Hematopoietic multipotent progenitor cell treated with erythropoietin and hydrocortisone succinate and interleukin-3 and kit ligand, for 8 days (in vitro differentiated cells): ENCODE data around the gene CPOX.
"Not testable (repeated sequence)": the region's sequence is repeated elsewhere in the genome, so short reads cannot be mapped to it uniquely, and the experiment has no call there.

Source experiments
- DNase-seq: peaks from one replicate; pipeline ENCODE4 v3.0.0-alpha.2; 2015

The CPOX gene

GRCh38 chr3:98593046-98593936, at the start of gene CPOX:
TSS of gene CPOX (minus strand) at chr3:98593611. CDS start at chr3:98593504, 107 bp downstream.
- DNase-seq, result peak; percentile 99

- DNase-seq, result not testable (repeated sequence)
Observed at GRCh38 chr3:98642769-98643168, 49.4 kb upstream of the CPOX start.

- not testable (repeated sequence) for DNase-seq
Observed at GRCh38 chr3:98641756-98642155, 48.3 kb upstream of the CPOX start.

GRCh38 chr3:98638515-98638914, 45.1 kb upstream of the CPOX start:
- DNase-seq, result not testable (repeated sequence)

- DNase-seq, result no peak
Observed at GRCh38 chr3:98630416-98630815, 37.0 kb upstream of the CPOX start.

GRCh38 chr3:98628317-98628716, 34.9 kb upstream of the CPOX start:
- DNase-seq, result no peak

- DNase-seq, result no peak
Observed at GRCh38 chr3:98626151-98626550, 32.7 kb upstream of the CPOX start.

GRCh38 chr3:98623572-98624280, 30.3 kb upstream of the CPOX start:
- no peak for DNase-seq

GRCh38 chr3:98617841-98618240, 24.4 kb upstream of the CPOX start:
- DNase-seq, result no peak

- DNase-seq, result no peak
Observed at GRCh38 chr3:98613616-98614015, 20.2 kb upstream of the CPOX start.

GRCh38 chr3:98612996-98613517, 19.6 kb upstream of the CPOX start:
- DNase-seq, result no peak

- DNase-seq, result peak; percentile 45
Observed at GRCh38 chr3:98612587-98612986, 19.2 kb upstream of the CPOX start.

GRCh38 chr3:98608029-98608428, 14.6 kb upstream of the CPOX start:
- DNase-seq, result no peak

- peak; percentile 59 for DNase-seq
Observed at GRCh38 chr3:98603580-98603979, 10.2 kb upstream of the CPOX start.

- DNase-seq, result peak; percentile 82
Observed at GRCh38 chr3:98602078-98602678, 8.8 kb upstream of the CPOX start.

GRCh38 chr3:98601180-98601579, 7.8 kb upstream of the CPOX start:
- DNase-seq, result no peak

GRCh38 chr3:98600412-98601095, 7.1 kb upstream of the CPOX start:
- no peak for DNase-seq

GRCh38 chr3:98599647-98600411, 6.4 kb upstream of the CPOX start:
- DNase-seq, result no peak

GRCh38 chr3:98598492-98598891, 5.1 kb upstream of the CPOX start:
- no peak for DNase-seq

GRCh38 chr3:98596541-98597500, 3.4 kb upstream of the CPOX start:
- DNase-seq, result peak; percentile 83

GRCh38 chr3:98596087-98596486, 2.7 kb upstream of the CPOX start:
- no peak for DNase-seq
